GM21723 (cell line): Measurements from ENCODE around the gene OR2B6.

ENCODE experiments used
- ATAC-seq: cut with Tn5 transposase; IDR thresholded peaks from one replicate; pipeline ENCODE4 v1.9.1; 2021; ENCODE audit warnings: mild to moderate bottlenecking, moderate library complexity; ENCODE audit not compliant: unreplicated experiment

OR2B6 gene

DNA sequence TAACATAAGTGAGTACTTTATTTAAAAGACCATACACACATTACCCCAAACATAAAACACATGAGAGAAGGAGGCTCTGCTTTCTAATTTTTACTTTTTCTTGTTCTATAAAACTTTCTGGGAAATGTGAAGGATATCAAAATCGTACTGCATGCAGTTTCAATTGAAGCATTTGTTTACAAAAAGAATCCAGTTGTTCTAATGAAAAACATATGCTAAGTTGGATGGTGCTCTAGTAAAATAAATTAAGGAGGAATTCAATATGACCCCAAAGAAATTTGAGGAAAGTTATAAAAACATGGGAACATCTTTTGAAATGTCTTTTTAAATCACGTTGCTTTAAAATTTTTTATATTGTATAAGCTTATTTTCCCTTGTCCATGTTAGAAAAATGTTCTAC is 37.6 kb downstream of the OR2B6 start:
- no peak for ATAC-seq

DNA sequence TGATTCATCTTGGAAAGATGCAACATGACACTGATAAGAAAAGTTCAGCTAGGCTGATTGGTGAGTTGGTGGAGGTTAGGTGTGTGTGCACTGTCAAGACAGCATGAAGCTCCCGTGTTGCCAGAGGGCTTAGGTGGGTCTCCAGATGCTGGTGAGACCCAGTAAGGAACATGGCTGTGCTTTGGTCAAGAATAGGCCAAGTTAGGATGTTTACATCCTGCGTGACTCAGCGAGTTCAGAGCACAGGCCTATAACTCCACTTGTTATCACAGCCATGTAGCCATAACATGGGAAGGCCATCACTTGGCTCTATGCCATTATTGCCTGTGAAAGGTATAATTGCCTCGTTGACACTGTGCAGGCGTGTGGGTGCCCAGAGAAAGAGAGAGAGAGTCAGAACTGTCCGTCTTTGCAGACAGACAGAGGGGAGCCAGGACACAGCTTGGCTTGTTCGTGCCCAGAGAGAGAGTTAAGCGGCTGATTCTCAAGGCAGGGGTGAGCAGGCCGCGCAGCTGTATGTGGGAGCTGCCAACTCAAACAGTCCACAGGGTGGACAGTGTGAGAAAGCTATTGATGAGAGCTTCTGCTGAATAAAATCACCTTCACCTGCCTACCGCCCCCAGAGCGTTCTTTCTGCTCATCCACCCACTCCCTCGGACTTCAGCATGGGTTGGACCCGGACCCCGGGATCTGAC is 43.5 kb downstream of the OR2B6 start:
- no peak for ATAC-seq

DNA sequence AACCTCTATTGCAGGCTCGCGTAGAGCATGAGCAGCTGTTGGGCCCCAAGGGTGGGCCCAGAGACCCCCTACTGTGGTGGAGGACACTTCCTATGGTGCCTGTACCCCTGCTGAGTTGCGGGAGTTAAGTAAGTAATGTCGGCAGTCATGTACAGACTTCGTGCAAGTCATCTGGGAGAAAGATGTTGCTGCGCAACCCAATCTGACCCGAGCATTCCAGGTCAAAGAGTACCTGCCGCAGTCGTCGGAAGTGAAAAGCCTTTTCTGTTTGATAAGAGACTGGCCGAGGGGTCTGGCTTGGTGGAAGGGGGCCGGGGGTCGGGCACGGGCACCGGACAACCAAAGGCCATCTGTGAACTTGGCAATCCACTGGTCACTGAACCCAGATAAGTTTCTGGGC is 44.3 kb downstream of the OR2B6 start:
- ATAC-seq, result no peak

DNA sequence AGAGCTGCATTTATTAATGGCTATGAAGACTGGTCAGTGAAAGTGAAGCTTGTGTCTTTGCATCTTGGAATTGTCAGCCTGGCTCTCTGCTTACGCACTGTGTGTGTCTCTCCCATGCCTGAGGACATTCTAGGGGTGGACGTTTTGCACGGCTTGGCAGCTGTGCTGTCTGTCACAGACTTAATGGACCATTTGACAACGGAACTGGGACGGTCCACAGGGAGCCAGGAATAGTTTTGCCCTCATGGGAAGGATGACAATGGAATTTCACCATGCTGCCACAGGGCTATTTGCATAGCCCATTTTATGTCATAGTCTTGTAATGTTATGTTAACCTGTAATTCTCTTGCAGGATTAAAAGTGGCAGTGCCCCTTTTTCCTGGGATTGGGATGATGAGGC is 44.7 kb downstream of the OR2B6 start:
- ATAC-seq, result no peak

DNA sequence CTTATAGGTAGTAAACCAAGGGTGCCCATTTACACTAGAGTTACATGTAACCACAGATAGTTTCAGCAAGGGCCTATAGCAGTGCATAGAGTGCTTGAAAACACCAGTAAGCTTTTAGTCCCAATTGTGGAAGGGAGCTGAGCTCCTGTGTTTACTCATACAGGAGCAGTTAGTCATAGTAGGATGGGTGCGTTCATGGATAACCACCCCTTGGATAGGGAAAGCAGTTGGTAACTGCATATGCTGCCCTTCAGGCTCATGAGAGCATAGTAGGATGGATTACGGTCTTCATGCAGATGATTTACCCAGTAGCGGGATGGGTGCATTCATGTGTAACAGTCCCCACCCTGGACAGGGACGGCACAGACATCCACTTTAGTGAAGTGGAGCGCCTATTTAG is 45.1 kb downstream of the OR2B6 start:
- no peak for ATAC-seq

DNA sequence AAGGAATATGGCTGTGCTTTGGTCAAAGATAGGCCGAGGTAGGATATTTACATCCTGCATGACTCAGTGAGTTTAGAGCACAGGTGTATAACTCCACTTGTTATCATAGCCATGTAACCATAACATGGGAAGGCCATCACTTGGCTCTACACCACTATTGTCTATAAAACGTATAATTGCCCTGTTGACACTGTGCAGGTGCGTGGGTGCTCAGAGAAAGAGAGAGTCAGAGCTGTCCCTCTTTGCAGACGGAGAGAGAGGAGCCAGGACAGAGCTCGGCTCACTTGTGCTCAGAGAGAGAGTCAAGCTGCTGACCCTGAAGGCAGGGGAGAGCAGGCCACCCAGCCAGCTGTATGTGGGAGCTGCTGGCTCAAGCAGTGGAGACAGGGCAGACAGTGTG is 46.0 kb downstream of the OR2B6 start:
- ATAC-seq, result no peak

DNA sequence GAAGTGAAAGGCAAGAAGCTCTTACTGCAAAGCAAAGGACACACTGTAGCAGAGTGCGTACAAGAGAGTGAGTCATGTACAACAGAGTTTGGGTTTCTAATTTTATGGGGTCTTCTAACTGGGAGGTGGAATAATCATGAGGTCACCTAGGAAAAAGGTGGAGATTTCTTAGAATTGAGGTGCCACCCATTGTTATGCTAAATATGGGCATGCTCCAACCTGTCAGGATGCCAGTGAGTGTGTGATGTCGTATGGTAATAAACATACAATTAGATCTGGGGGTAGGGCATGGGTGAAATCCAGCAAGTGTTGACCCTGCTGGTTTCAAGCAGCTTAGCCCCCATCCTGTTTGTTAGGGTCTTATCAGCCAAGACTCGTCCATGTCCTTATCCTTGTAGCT is 46.6 kb downstream of the OR2B6 start:
- ATAC-seq, result no peak

DNA sequence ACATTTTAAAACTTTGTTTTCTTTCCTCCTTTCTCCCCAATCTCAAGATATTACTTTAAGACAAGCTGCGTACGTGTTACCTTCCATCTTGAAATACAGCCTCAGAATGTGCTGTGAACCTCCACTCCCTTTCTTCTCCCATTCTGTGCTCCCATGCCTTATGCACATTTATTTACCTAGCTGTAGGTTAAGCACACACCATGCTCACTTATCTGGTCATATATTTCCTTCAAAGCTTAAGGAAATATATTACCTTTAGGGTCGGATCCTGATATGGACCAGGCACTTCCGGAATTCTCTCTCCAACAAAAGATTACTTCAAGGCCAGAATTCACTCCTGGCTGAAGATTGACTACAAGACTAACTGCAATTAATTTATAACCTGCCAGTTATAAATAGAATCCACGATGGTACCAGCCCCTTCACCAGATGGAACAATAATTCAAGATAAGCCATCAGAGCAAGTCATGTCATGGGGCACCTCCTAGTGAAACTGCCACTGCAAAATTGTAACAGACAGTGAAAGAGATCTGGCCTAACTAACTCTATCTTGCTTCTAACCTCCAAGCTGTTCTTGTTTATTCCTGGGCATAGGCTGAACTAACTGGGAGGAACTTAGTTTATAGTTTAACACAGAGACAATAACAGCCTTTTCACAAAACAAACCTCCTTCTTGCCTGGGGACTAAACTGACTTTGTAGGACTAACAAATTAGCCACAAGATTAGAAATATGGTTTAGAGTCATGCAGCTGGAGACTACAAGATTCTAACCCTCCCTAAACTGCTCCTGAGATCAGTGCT is 47.5 kb downstream of the OR2B6 start:
- ATAC-seq, result no peak

DNA sequence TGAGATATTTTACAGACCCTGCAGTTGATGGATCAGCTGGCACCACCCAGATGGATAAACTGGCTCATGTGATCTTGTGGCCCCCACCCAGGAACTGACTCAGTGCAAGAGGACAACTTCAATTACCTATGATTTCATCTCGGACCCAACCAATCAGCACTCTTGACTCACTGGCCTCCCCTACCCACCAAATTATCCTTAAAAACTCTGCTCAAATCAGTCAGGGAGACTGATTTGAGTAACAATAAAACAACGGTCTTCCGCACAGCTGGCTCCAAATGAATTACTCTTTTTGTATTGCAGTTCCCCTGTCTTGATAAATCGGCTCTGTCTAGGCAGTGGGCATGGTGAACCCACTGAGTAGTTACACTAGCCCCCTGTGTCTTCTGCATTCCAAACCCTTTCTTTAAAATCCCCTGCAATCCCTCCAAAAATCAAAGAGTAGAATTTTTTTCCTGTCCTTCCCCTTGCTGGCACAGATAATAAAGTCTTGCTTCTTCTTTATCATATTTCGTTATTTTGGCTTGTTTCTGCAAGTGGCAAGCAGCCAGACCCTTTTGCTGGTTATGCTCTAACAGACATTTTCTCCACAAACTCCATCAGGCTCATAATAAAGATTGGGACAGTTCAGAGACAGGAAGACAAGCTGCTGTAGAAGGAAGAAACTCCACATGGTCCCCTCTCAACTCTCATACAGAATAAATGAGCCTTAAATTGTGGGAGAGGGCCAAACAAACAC is 48.3 kb downstream of the OR2B6 start:
- ATAC-seq, result no peak

DNA sequence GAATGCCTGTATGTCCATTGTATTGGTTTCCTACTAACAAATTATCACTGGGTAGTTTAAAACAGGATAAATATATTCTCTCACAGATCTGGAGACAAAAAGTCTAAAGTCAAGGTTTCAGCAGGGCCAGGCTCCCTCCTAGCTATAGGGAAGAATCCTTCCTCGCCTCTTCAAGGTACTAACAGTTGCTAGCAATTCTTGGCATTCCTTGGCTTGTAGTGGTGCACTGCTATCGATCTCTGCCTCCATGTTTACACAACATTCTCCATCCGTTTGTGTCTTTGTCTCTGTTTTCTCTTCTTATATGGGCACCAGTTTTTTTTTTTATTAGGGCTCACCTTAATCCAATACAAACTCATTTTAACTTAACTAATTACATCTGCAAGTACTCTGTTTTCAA is 48.9 kb downstream of the OR2B6 start:
- no peak for ATAC-seq
